CD4-positive, alpha-beta T cell treated with Interleukin-15 for 4 hours (primary cell): Measurements from ENCODE around the gene UBE2G2.

Source experiments
- DNase-seq: peaks from one replicate; pipeline ENCODE4 v3.0.0-alpha.2; 2020; ENCODE audit warnings: low spot score

The UBE2G2 gene

GRCh38 chr21:44727321-44727720, 74.3 kb downstream of the UBE2G2 start:
- no peak for DNase-seq

DNA sequence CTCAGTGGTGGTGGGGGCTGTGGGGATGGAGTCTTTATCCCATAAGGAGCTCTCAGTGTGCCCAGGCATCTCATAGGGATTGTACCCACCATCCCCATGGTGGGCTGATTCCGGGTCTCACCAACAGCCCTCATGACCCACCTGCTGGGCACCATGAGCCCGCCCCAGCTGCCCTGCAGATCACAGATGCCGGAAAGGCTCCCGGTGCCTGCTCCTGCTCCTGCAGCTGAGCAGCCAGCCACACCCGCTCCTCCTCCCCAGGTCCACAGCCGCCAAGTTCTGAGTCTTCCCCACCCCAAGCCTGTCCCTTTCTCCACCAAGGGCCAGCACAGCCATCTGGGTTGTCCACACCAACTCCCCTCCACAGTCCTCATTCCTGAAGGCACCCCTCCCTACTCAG, 74.8 kb downstream of the UBE2G2 start:
- no peak for DNase-seq

GRCh38 chr21:44724926-44725325, 76.7 kb downstream of the UBE2G2 start:
- no peak for DNase-seq

DNA sequence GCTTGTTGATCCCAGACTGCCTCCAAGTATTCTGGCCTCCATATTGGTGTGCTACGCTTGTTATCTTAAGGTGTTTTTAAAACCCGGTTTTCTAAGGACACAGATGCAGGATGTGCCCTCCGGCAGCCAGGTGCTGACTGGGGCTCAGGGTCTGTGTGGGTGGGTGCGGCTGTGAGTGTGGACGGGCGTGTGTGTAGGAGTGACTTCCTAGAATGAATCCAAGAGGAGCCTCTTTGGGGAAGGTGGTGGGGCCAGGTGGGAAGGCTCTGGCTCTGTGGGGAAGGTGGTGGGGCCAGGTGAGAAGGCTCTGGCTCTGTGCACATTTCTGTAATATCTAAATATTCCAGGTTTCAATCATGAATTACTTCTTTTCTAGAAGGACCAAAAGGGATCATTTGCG, 77.4 kb downstream of the UBE2G2 start:
- no peak for DNase-seq

- no peak for DNase-seq
Measured at GRCh38 chr21:44723177-44724131, 78.2 kb downstream of the UBE2G2 start.

DNA sequence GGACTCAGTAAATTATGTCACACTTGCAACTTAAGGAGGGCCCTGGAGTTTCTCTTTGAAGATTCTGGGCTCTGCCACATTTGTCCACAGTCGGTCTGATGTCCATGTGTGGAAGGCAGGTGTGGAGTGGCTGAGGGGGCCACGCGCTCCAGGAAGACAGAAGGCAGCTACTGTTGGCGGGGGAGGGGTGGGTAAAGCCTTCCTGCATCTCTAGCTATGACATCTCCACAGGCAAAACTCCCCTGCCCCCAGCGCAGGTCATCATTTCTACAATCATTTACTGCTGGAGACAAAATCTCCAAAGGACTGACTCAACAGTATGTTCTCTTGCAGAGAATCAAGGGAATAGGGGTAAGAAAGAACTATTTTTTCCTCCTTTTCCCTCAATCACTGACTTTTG, 78.9 kb downstream of the UBE2G2 start:
- no peak for DNase-seq

DNA sequence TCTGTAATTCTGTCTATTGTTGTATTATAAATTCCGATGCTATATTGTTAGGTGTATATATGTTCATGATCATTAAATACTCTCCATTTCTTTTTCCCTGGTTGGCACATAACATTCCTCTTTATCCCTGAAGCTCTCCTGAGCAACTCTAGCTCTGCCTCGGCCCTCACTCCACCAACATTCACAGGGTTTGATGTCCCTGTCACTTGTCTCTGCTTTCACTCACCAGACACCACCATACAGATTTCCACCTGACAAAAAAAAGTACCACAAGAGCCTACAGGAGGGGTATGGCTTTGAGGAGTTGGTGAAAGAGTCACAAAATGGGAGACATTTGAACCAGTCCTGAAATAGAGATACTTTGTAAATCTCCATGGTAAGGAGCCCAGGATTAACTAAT, 81.5 kb downstream of the UBE2G2 start:
- DNase-seq: no peak
